Anterior cingulate cortex (tissue), 58 donors: ENCODE measurements around the gene RAB44.
"Not testable (repeated sequence)": the region's sequence is repeated elsewhere in the genome, so short reads cannot be mapped to it uniquely, and the experiment has no call there.

Source experiments
- DNase-seq, 58 donors: peaks; one replicate each; lab custom pipeline; 2025; lab: John Stamatoyannopoulos, UW

The RAB44 gene

GRCh38 chr6:36704961-36705577 is 7.4 kb downstream of the RAB44 start:
- DNase-seq = not testable (repeated sequence)

GRCh38 chr6:36706339-36706738 is 8.7 kb downstream of the RAB44 start:
- DNase-seq = no peak

- DNase-seq = no peak
Measured at GRCh38 chr6:36712816-36713215, 15.2 kb downstream of the RAB44 start.

GRCh38 chr6:36713846-36714245 is 16.2 kb downstream of the RAB44 start:
- no peak for DNase-seq

GRCh38 chr6:36714511-36714910 is 16.9 kb downstream of the RAB44 start:
- no peak for DNase-seq

- DNase-seq = no peak
Measured at GRCh38 chr6:36715469-36715868, 17.8 kb downstream of the RAB44 start.

- DNase-seq = no peak
Measured at GRCh38 chr6:36716476-36717093, 19.0 kb downstream of the RAB44 start.

GRCh38 chr6:36717231-36717825 is 19.7 kb downstream of the RAB44 start:
- DNase-seq = no peak

- no peak for DNase-seq
Measured at GRCh38 chr6:36717871-36718540, 20.4 kb downstream of the RAB44 start.

GRCh38 chr6:36718560-36718959 is 20.9 kb downstream of the RAB44 start:
- no peak for DNase-seq

- no peak for DNase-seq
Measured at GRCh38 chr6:36719126-36719525, 21.5 kb downstream of the RAB44 start.

- no peak for DNase-seq
Measured at GRCh38 chr6:36720251-36721141, 22.9 kb downstream of the RAB44 start.

- DNase-seq = no peak
Measured at GRCh38 chr6:36721369-36722140, 23.9 kb downstream of the RAB44 start.

- no peak for DNase-seq
Measured at GRCh38 chr6:36722365-36722764, 24.7 kb downstream of the RAB44 start.

- DNase-seq = no peak
Measured at GRCh38 chr6:36722879-36723278, 25.3 kb downstream of the RAB44 start.

GRCh38 chr6:36723992-36724391 is 26.4 kb downstream of the RAB44 start:
- DNase-seq = not testable (repeated sequence)

GRCh38 chr6:36724514-36725390 is 27.1 kb downstream of the RAB44 start:
- DNase-seq = peak in 16 of 58 donors; percentile 3 to 57 (median 22)

- DNase-seq = no peak
Measured at GRCh38 chr6:36725581-36725980, 28.0 kb downstream of the RAB44 start.
